ENCODE data around the gene HSD17B4.
"Not testable (repeated sequence)": the region's sequence is repeated elsewhere in the genome, so short reads cannot be mapped to it uniquely, and the experiment has no call there.

Gene HSD17B4

GRCh38 chr5:119480629-119481028 lies 28.3 kb downstream of the HSD17B4 start:
- DNase-seq: not testable (repeated sequence)

- DNase-seq: no peak
These were observed 30.9 kb downstream of the HSD17B4 start for GRCh38 chr5:119483155-119483554.

- DNase-seq: no peak
These were observed 32.6 kb downstream of the HSD17B4 start for GRCh38 chr5:119484884-119485283.

GRCh38 chr5:119501671-119502179 lies 49.4 kb downstream of the HSD17B4 start:
- no peak for DNase-seq

GRCh38 chr5:119503939-119504338 lies 51.6 kb downstream of the HSD17B4 start:
- not testable (repeated sequence) for DNase-seq

GRCh38 chr5:119512277-119512676 lies 60.0 kb downstream of the HSD17B4 start:
- DNase-seq: no peak

GRCh38 chr5:119515192-119515591 lies 62.9 kb downstream of the HSD17B4 start:
- no peak for DNase-seq

GRCh38 chr5:119517115-119517514 lies 64.8 kb downstream of the HSD17B4 start:
- not testable (repeated sequence) for DNase-seq

- no peak for DNase-seq
These were observed 68.9 kb downstream of the HSD17B4 start for GRCh38 chr5:119521232-119521631.

- no peak for DNase-seq
These were observed 70.5 kb downstream of the HSD17B4 start for GRCh38 chr5:119522841-119523240.

GRCh38 chr5:119524485-119524884 lies 72.2 kb downstream of the HSD17B4 start:
- no peak for DNase-seq

- DNase-seq: no peak
These were observed 75.1 kb downstream of the HSD17B4 start for GRCh38 chr5:119527351-119527750.

- DNase-seq: no peak
These were observed 77.5 kb downstream of the HSD17B4 start for GRCh38 chr5:119529811-119530210.

GRCh38 chr5:119532637-119533036 lies 80.3 kb downstream of the HSD17B4 start:
- no peak for DNase-seq

GRCh38 chr5:119537704-119538103 lies 85.4 kb downstream of the HSD17B4 start:
- DNase-seq: no peak

GRCh38 chr5:119541716-119542115 lies 89.4 kb downstream of the HSD17B4 start:
- no peak for DNase-seq

- DNase-seq: no peak
These were observed 99.5 kb downstream of the HSD17B4 start for GRCh38 chr5:119551819-119552218.

- no peak for DNase-seq
These were observed 102.3 kb downstream of the HSD17B4 start for GRCh38 chr5:119554597-119554996.

GRCh38 chr5:119570910-119571309 lies 118.6 kb downstream of the HSD17B4 start:
- no peak for DNase-seq

GRCh38 chr5:119578937-119579336 lies 126.6 kb downstream of the HSD17B4 start:
- DNase-seq: no peak

- no peak for DNase-seq
These were observed 130.7 kb downstream of the HSD17B4 start for GRCh38 chr5:119582987-119583386.

GRCh38 chr5:119583684-119584083 lies 131.4 kb downstream of the HSD17B4 start:
- no peak for DNase-seq
